Tibial artery (tissue), 4 donors: ENCODE data around the gene TEX19.

Experiments
- DNase-seq, 2 donors: peaks; one replicate each; pipeline ENCODE4 v3.0.0-alpha.2; 2019
- H3K27ac ChIP-seq, 2 donors: fragments of 200-600 bp; sonication (generic) in 1 of 2; 1 replicate in 1 of 2; 2 replicates in 1 of 2; pipeline ENCODE4 v1.5.1; 2018 to 2019; ENCODE audit warnings: mild to moderate bottlenecking in 1 of 2
- H3K27me3 ChIP-seq, 2 donors: fragments of 200-600 bp; sonication (generic) in 1 of 2; one replicate each; pipeline versions ENCODE4 v1.5.1 to v1.6.0; 2016 to 2019
- H3K36me3 ChIP-seq, 3 donors: fragments of 200-600 bp; sonication (generic) in 2 of 3; one replicate each; pipeline ENCODE4 v1.5.1; 2016 to 2019; ENCODE audit warnings: mild to moderate bottlenecking in 2 of 3
- H3K4me1 ChIP-seq, 4 donors: fragments of 200-600 bp; sonication (generic) in 2 of 4; 1 replicate in 3 of 4; 2 replicates in 1 of 4; pipeline ENCODE4 v1.5.1; 2016 to 2019
- H3K4me3 ChIP-seq, 2 donors: fragments of 200-600 bp; sonication (generic) in 1 of 2; 1 replicate in 1 of 2; 2 replicates in 1 of 2; pipeline ENCODE4 v1.5.1; 2018 to 2019; ENCODE audit warnings: mild to moderate bottlenecking in 2 of 2
- H3K9me3 ChIP-seq, 3 donors: fragments of 200-600 bp; sonication (generic) in 1 of 3; one replicate each; pipeline ENCODE4 v1.5.1; 2016 to 2019
- CTCF ChIP-seq, 2 experiments: fragments of 200-600 bp in 1 of 2; fragments of 450-650 bp in 1 of 2; IDR thresholded peaks; one replicate each; pipeline ENCODE4 v1.5.1; 2017 to 2019; ENCODE audit warnings: antibody characterized with exemption in 2 of 2, mild to moderate bottlenecking in 1 of 2, moderate library complexity in 1 of 2
- intact Hi-C: fragments of 100-400 bp; cut with DNase I; formaldehyde crosslinking; loops from one replicate; pipeline ENCODE4 v1.15.0; 2023; ENCODE audit warnings: low total_unique reads

TEX19 gene

DNA sequence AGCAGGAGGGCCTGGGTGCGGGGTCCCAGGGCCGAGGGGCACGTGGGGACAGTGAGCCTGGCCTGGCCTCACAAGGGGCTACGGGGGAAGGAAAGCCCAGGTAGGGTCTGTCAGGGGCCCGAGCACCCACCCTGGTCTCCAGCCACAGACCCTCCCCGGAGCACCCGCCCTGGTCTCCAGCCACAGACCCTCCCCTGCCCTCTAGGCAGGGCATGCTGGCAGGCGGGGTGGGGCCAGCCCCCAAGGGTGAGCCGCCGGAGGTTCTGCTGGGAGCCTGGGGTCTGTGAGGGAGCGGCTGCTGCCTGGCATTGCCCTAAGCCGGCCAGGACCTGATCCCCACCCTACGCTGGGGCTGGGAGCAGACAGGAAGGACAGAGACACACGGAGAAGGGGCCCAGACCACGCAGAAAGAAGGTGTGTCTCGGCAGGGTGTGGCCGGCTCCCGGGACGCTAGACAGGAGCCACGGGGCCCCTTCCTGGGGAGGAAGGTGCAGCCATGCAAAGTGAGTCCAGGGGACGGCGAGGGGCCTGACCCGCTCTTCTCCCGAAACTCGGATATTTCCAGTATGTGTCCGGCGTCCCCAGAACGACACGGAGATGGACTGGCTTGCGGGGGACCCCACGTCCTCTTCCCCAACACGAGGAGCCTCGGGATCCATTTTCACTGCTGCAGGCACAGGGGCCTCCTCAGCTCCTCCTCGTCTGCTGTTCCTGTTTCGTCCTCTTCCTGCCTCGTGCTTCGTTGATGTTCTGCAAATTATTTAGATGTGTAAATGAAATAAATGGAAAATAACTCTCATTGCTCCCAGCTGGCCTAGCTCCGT lies 28.0 kb downstream of the TEX19 start:
- Histone ChIP-seq H3K36me3 (peaks cover 5 to 18% (median 7%) of the 10 kb centered on the region in 3 donors), H3K9me3 (no peaks in the 10 kb centered on the region), H3K27ac (no peak overlapping the region), H3K27me3 (peaks cover 0 to 25% of the 10 kb centered on the region in 2 donors), H3K4me1 (peaks cover 0 to 35% (median 26%) of the 10 kb centered on the region in 4 donors), H3K4me3 (no peak overlapping the region)
- DNase-seq, result no peak
- TF ChIP-seq CTCF (IDR thresholded peaks at IDR 0.05), result no peak
- intact Hi-C loops, result no loop called here

GRCh38 chr17:82387705-82388106 lies 28.7 kb downstream of the TEX19 start:
- no peak for DNase-seq
- Histone ChIP-seq H3K9me3 (no peaks in the 10 kb centered on the region), H3K27me3 (peaks cover 0 to 22% of the 10 kb centered on the region in 2 donors), H3K4me1 (peaks cover 0 to 35% (median 26%) of the 10 kb centered on the region in 4 donors), H3K27ac (no peak overlapping the region), H3K36me3 (peaks cover 5 to 24% (median 14%) of the 10 kb centered on the region in 3 donors), H3K4me3 (no peak overlapping the region)
- no peak for TF ChIP-seq CTCF (IDR thresholded peaks at IDR 0.05)
- intact Hi-C loops, result no loop called here

GRCh38 chr17:82388223-82388921 lies 29.3 kb downstream of the TEX19 start:
- H3K4me3 ChIP-seq, result no peak overlapping the region

DNA sequence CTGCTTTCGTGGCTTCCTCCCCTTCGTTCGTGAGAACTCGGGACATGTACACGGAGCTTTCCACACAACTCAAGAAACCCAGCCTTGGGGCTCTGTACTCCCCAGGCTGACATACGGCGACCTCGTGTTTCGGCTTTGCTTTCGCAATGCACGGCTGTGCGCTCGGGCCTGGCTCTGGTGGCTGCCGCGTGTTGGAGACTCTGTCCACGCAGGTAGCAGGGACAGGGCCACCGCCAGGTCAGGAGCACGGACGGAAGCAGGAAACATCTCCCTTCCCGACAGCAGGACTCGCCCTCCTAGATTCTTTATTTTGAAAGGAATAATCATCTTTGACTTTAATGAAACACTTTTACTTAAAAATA lies 29.9 kb downstream of the TEX19 start:
- Histone ChIP-seq H3K36me3 (peaks cover 5 to 36% (median 22%) of the 10 kb centered on the region in 3 donors), H3K4me1 (peaks cover 0 to 35% (median 26%) of the 10 kb centered on the region in 4 donors), H3K27me3 (peaks cover 0 to 16% of the 10 kb centered on the region in 2 donors), H3K27ac (no peak overlapping the region), H3K4me3 (no peak overlapping the region), H3K9me3 (no peaks in the 10 kb centered on the region)
- intact Hi-C loops, result no loop called here
- no peak for TF ChIP-seq CTCF (IDR thresholded peaks at IDR 0.05)
- DNase-seq, result no peak

More at GRCh38 chr17:82388223-82388921, 29.3 kb downstream of the TEX19 start:
- Histone ChIP-seq H3K36me3 (peaks cover 5 to 30% (median 20%) of the 10 kb centered on the region in 3 donors), H3K27me3 (peaks cover 0 to 17% of the 10 kb centered on the region in 2 donors), H3K9me3 (no peaks in the 10 kb centered on the region), H3K4me1 (peaks cover 0 to 35% (median 26%) of the 10 kb centered on the region in 4 donors), H3K27ac (no peak overlapping the region)
- DNase-seq, result no peak
- no peak for TF ChIP-seq CTCF (IDR thresholded peaks at IDR 0.05)
- intact Hi-C loops, result no loop called here

DNA sequence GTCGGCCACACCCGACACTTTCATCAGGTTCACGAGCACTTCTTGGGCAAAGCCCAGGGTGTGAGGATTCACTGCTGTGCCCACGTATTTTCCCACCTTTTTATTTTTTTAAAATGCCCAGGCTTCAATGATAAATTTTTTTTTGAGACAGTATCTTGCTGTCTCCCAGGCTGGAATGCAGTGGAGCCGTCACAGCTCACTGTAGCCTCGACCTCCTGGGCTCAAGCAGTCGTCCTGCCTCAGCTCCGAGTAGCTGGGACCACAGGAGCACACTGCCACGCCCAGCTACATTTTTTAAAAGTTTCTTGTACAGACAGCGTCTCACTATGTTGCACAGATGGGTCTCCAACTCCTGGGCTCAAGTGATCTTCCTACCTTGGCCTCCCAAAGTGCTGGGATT lies 30.3 kb downstream of the TEX19 start:
- Histone ChIP-seq H3K4me3 (no peak overlapping the region), H3K27me3 (peaks cover 0 to 16% of the 10 kb centered on the region in 2 donors), H3K4me1 (peaks cover 0 to 30% (median 24%) of the 10 kb centered on the region in 4 donors), H3K36me3 (peaks cover 5 to 41% (median 22%) of the 10 kb centered on the region in 3 donors), H3K9me3 (no peaks in the 10 kb centered on the region), H3K27ac (no peak overlapping the region)
- intact Hi-C loops, result no loop called here
- no peak for TF ChIP-seq CTCF (IDR thresholded peaks at IDR 0.05)
- no peak for DNase-seq
